Prostate gland (tissue), 2 donors: Measurements from ENCODE around the gene CCDC39. TPM values are rescaled to one million over a fixed set of nuclear protein-coding genes. Genes with fewer than 3 reads are reported as not detected.

ENCODE experiments used
- DNase-seq: peaks from one replicate; pipeline ENCODE4 v3.0.0-alpha.2; 2019; ENCODE audit warnings: low spot score
- H3K27ac ChIP-seq, 2 donors: fragments of 200-600 bp; sonication (generic); 2 replicates each; pipeline ENCODE4 v1.5.1; 2017 to 2019
- H3K27me3 ChIP-seq: fragments of 200-600 bp; sonication (generic); replicated peaks from 2 replicates; pipeline ENCODE4 v1.5.1; 2019; ENCODE audit not compliant: insufficient read depth
- H3K36me3 ChIP-seq, 2 donors: fragments of 200-600 bp; sonication (generic); 1 replicate in 1 of 2; 2 replicates in 1 of 2; pipeline versions ENCODE4 v1.5.1 to v1.8.1; 2017 to 2019
- H3K4me1 ChIP-seq: fragments of 200-600 bp; sonication (generic); replicated peaks from 2 replicates; pipeline ENCODE4 v1.5.1; 2019
- H3K4me3 ChIP-seq, 2 donors: fragments of 200-600 bp; sonication (generic); 2 replicates each; pipeline ENCODE4 v1.5.1; 2017 to 2019
- H3K9me3 ChIP-seq: fragments of 200-600 bp; sonication (generic); 2 replicates; pipeline ENCODE4 v1.5.1; 2017
- POLR2A ChIP-seq: fragments of 450-650 bp; IDR thresholded peaks from one replicate; pipeline ENCODE4 v1.6.1; 2016; ENCODE audit warnings: antibody characterized with exemption, mild to moderate bottlenecking
- POLR2AphosphoS5 ChIP-seq: sonication (generic); formaldehyde crosslinking; IDR thresholded peaks from one replicate; pipeline ENCODE4 v1.6.1; 2017; ENCODE audit warnings: antibody characterized with exemption
- WGBS: methylation state at CpG from one replicate; pipeline ENCODE4 v1.1.5; 2018; 5-methylcytosine and 5-hydroxymethylcytosine counted together
- intact Hi-C: fragments of 100-400 bp; cut with DNase I; formaldehyde crosslinking; loops from one replicate; pipeline ENCODE4 v1.14.2; 2022
- total RNA-seq, 2 donors: library from RNA; depleted of rRNA; stranded (reverse); fragments of >200 nt; gene quantifications; one replicate each; pipeline ENCODE4 v1.1.0, GENCODE V29; 2016
- TF ChIP-seq, protein P1 (sequence below), 4 experiments: fragments of 200-600 bp in 2 of 4; fragments of 450-650 bp in 2 of 4; sonication (generic) in 2 of 4; IDR thresholded peaks; 1 replicate in 3 of 4; 2 replicates in 1 of 4; pipeline ENCODE4 v1.5.1; 2016 to 2019; ENCODE audit warnings: antibody characterized with exemption in 4 of 4, mild to moderate bottlenecking in 2 of 4, moderate library complexity in 2 of 4

Gene CCDC39
- total RNA-seq, 2 donors from 2014 or later: 3.0 TPM; not detected in 1

DNA sequence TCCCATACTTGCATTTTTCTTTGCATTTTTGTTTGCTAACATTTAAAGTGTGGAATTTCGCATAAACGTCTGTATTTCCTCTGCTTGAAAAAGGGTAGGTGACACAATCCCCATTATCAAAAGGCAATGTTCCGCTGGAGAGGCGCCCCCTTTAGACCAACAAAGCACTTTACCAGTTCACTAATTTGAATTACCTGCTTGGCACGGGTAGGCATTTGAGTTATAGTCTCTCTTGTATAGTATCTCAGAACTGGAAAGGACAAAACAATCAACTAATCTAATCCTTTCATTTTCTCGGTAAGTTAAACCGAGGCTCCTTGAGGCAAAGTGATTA lies 775 bp upstream of the CCDC39 start:
- DNase-seq: peak; percentile 13
- no peaks in the 10 kb centered on the region for H3K36me3 ChIP-seq
- intact Hi-C loops: no loop called here
- no peaks in the 10 kb centered on the region for H3K9me3 ChIP-seq
- no peaks in the 10 kb centered on the region for H3K27me3 ChIP-seq
- TF ChIP-seq, protein P1, sequence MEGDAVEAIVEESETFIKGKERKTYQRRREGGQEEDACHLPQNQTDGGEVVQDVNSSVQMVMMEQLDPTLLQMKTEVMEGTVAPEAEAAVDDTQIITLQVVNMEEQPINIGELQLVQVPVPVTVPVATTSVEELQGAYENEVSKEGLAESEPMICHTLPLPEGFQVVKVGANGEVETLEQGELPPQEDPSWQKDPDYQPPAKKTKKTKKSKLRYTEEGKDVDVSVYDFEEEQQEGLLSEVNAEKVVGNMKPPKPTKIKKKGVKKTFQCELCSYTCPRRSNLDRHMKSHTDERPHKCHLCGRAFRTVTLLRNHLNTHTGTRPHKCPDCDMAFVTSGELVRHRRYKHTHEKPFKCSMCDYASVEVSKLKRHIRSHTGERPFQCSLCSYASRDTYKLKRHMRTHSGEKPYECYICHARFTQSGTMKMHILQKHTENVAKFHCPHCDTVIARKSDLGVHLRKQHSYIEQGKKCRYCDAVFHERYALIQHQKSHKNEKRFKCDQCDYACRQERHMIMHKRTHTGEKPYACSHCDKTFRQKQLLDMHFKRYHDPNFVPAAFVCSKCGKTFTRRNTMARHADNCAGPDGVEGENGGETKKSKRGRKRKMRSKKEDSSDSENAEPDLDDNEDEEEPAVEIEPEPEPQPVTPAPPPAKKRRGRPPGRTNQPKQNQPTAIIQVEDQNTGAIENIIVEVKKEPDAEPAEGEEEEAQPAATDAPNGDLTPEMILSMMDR (IDR thresholded peaks at IDR 0.05): peak in 1 of 4 experiments; percentile 14
- no peak for TF ChIP-seq POLR2A
- WGBS: 1% methylated on average over 7 of the region's 7 CpGs
- H3K4me1 ChIP-seq: no peaks in the 10 kb centered on the region
- peak overlapping the region; percentile 50 to 52 for H3K27ac ChIP-seq
- peak overlapping the region; percentile 41 to 44 for H3K4me3 ChIP-seq

DNA sequence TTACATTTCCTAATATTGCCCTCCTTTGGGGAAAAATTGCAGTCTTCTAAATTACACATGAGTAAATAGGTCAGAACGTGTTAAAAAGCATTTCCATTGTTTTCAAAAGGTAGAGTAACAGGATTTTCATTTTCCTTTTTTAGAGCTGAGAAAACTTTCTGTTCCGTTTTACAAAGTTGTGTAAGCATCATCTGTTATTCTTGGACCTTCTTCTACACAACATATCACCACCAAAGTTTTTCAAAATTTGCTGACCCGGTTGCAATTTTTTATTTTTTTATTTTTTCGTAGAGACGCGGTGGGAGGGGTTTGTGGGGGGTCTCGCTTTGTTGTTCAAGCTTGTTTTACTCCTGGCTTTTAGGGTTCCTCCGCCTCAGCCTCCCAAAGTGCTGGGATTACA lies 1.1 kb downstream of the CCDC39 start:
- Histone ChIP-seq H3K4me1 (no peaks in the 10 kb centered on the region), H3K9me3 (no peaks in the 10 kb centered on the region), H3K27ac (no peak overlapping the region), H3K36me3 (no peaks in the 10 kb centered on the region), H3K27me3 (no peaks in the 10 kb centered on the region), H3K4me3 (no peak overlapping the region)
- TF ChIP-seq POLR2AphosphoS5: no peak
- no peak for TF ChIP-seq POLR2A
- TF ChIP-seq, protein P1 (IDR thresholded peaks at IDR 0.05): no peak
- intact Hi-C loops: no loop called here
- DNase-seq: no peak
- 13% methylated on average over 8 of the region's 8 CpGs for WGBS

DNA sequence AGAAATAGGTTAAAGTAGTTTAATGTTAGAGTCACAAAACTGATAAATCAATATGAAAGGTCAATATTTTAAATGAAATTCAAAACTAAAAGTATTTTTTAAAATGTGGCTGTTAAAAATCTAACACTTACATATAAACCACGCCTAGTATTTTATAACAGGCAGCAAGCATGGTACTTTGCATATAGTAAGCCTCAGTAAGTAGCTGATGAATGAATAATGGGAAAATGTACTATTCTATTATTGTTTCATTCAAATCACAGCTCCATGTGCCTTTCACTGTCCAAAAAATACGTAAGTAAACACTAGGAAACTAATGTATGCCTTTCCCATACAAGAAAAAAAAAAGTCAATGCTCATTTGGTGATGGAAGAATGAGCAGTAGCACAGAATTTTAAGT lies 17.8 kb downstream of the CCDC39 start:
- no peaks in the 10 kb centered on the region for H3K9me3 ChIP-seq
- intact Hi-C loops: no loop called here
- H3K4me1 ChIP-seq: no peaks in the 10 kb centered on the region
- H3K36me3 ChIP-seq: no peaks in the 10 kb centered on the region
- TF ChIP-seq POLR2A: no peak
- TF ChIP-seq, protein P1 (IDR thresholded peaks at IDR 0.05): no peak
- 70% methylated on average over 2 of the region's 2 CpGs for whole genome bisulfite sequencing
- no peak overlapping the region for H3K27ac ChIP-seq
- no peak overlapping the region for H3K4me3 ChIP-seq
- DNase-seq: no peak
- no peaks in the 10 kb centered on the region for H3K27me3 ChIP-seq

DNA sequence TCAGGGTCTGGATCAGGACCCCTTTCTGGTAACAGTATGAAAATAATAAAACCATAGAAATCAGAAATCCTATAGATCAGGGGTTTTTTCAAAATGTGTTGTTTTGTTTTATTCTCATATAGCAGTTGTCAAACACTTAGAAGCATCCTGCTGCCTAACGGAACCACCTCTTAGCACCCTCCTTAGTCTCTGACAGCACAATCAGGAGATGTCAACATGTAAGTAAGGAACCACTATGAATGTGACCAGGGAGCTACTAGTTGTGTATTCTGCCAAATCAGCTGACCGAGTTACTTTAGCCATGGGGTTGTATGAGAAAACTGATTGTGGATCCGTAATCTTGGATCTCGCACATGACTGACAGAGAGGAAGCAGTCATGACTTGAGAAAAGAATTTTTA lies 22.2 kb downstream of the CCDC39 start:
- intact Hi-C loops: no loop called here

DNA sequence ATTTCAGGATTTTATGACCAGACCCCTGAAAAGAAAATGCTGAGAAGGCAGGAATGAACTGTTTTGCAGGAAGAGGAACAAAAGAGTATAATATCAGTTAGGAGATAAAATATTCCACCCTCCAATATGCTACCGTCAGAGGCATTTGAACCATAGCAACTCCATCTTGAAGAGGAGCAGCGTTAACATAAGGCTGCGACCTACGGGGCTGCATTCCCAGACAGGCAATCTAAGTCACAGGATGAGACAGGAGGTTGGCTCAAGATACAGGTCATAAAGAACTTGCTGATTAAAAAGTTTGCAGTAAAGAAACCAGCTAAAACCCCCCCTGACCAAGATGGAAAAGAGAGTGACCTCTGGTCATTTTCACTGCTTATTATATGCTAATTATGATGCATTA lies 22.9 kb downstream of the CCDC39 start:
- intact Hi-C loops: no loop called here
- WGBS: 32% methylated on average over 4 of the region's 4 CpGs

More for the DNA sequence above, 22.2 kb downstream of the CCDC39 start:
- DNase-seq: no peak
- no peaks in the 10 kb centered on the region for H3K27me3 ChIP-seq
- H3K4me1 ChIP-seq: no peaks in the 10 kb centered on the region
- H3K36me3 ChIP-seq: no peaks in the 10 kb centered on the region
- no peak overlapping the region for H3K27ac ChIP-seq
- WGBS: 70% methylated on average over 4 of the region's 4 CpGs
- H3K9me3 ChIP-seq: no peaks in the 10 kb centered on the region
- TF ChIP-seq, protein P1 (IDR thresholded peaks at IDR 0.05): no peak
- no peak for TF ChIP-seq POLR2A
- TF ChIP-seq POLR2AphosphoS5: no peak
- H3K4me3 ChIP-seq: no peak overlapping the region

More for the DNA sequence above, 22.9 kb downstream of the CCDC39 start:
- no peak for DNase-seq
- Histone ChIP-seq H3K27me3 (no peaks in the 10 kb centered on the region), H3K36me3 (no peaks in the 10 kb centered on the region), H3K4me1 (no peaks in the 10 kb centered on the region), H3K4me3 (no peak overlapping the region), H3K27ac (no peak overlapping the region), H3K9me3 (no peaks in the 10 kb centered on the region)
- no peak for TF ChIP-seq POLR2A
- TF ChIP-seq, protein P1 (IDR thresholded peaks at IDR 0.05): no peak
- TF ChIP-seq POLR2AphosphoS5: no peak
